Endometrial microvascular endothelial cells (primary cell): Measurements from ENCODE around the gene B3GAT1. TPM values are rescaled to one million over a fixed set of nuclear protein-coding genes. Genes with fewer than 3 reads are reported as not detected.
"Not testable (repeated sequence)": the region's sequence is repeated elsewhere in the genome, so short reads cannot be mapped to it uniquely, and the experiment has no call there.

ENCODE experiments used
- in situ Hi-C: cut with HindIII; loops from 2 replicates; pipeline ENCODE4 v1.10.0; 2017; ENCODE audit warnings: low sequenced_read_pairs, low pct_unique_long_range_greater_than_20kb; ENCODE audit errors: inconsistent ontology term
- total RNA-seq: library from RNA; depleted of rRNA; stranded (reverse); fragments of >200 nt; gene quantifications from one replicate; pipeline ENCODE4 v1.2.3, GENCODE V29; 2015; ENCODE audit errors: inconsistent ontology term

B3GAT1 gene, protein sequence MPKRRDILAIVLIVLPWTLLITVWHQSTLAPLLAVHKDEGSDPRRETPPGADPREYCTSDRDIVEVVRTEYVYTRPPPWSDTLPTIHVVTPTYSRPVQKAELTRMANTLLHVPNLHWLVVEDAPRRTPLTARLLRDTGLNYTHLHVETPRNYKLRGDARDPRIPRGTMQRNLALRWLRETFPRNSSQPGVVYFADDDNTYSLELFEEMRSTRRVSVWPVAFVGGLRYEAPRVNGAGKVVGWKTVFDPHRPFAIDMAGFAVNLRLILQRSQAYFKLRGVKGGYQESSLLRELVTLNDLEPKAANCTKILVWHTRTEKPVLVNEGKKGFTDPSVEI
- not detected for total RNA-seq

DNA sequence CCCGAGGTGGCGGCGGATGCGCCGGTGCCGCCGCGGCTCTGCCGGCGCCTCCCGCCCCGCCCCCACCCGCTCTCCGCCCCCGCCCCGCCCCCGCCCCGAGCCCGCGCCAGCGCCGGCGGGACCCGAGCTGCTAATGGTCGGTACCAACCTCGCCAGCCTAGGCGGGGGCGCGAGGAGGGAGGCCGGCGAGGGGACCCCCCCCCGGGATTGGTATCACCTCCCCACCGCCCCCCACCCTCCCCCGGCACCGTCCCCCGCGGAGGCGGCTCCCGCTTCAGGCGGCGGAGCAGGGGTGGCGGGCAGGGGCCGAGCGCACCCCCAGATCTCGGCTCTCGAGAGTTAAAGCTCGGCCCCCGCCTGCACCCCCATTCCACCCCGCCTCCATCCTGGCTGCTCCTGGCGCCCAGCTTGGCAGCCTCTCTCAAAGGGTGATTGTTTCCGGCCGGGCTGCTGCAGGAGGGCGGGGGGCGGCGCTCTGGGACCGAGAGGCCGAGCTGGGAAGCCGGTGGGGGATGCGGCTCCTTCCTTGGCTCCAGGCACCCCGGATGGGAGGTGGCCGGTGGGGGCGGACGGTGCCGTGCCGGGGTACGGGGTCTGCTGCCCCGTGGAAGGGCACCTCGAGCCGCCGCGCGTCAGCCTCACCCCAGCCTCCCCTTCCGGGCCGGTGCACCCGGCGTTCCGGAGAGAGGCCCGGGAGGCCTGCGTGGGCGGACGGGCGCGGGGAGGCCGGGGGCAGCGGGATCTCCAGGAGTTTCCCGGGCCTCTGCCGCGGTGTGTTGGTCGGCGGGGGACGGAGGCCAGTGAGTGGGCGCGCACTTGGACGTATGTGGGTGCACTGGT, at the start of gene B3GAT1:
Gene B3GAT1 (minus strand): TSS at position 40 of the 840 bp plus-strand sequence. CDS start 24,583 bp downstream, outside the sequence.
- in situ Hi-C loops: no loop called here

DNA sequence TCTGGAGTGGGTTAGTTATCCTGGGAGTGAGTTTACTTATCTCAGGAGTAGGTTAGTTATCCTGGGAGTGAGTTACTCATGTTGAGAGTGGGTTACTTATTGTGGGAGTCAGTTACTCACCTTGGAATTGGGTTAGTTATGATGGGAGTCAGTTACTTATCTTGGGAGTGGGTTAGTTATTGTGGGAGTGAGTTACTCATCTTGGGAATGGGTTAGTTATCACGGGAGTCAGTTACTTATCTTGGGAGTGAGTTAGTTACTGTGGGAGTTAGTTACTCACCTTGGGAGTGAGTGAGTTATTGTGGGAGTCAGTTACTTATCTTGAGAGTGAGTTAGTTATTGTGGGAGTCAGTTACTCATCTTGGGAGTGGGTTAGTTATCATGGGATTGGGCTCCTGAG, 49.6 kb upstream of the B3GAT1 start:
- in situ Hi-C loops: no loop called here

DNA sequence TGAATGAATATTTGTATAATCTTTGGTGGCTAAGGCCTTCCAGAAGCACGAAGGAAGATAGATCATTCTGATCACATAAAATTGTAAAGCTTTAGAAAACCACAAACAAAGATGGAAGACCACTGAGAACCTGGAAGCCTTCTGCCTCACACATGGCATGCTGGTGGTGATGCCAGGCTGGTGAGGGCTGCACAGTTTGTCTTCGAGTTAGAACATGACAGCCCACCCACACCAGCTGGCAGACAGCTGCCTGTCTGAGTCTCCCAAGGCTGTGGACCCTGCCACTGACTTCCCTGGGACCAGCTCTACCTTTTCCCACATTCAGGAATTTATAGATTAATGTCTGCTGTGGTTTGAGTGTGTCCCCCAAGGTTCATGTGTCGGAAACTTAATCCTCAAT, 48.8 kb upstream of the B3GAT1 start:
- in situ Hi-C loops: no loop called here

DNA sequence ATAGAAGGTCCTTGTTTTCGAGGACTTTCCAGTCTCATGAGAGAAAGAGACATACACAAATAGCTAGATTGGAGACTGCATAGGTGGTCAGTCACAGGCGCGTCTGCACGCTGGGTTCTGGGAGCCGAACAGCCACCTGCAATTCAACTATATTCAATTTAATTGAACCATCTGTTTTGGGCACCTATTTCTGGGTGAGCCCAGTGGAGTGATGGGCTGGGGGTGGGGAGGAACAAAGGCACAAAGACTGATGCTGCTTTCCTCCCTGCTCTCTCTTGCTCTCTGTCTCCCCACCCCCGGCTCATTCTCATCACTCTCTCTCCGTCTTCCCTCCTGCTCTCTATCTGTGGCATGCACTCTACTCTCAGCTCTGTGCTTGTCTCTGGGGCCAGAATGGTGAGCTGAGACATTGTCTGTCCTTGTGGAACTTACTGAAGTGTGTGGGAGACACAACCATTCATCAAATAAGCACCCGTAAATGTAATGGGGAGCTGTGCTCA, 48.1 kb upstream of the B3GAT1 start:
- in situ Hi-C loops: no loop called here

DNA sequence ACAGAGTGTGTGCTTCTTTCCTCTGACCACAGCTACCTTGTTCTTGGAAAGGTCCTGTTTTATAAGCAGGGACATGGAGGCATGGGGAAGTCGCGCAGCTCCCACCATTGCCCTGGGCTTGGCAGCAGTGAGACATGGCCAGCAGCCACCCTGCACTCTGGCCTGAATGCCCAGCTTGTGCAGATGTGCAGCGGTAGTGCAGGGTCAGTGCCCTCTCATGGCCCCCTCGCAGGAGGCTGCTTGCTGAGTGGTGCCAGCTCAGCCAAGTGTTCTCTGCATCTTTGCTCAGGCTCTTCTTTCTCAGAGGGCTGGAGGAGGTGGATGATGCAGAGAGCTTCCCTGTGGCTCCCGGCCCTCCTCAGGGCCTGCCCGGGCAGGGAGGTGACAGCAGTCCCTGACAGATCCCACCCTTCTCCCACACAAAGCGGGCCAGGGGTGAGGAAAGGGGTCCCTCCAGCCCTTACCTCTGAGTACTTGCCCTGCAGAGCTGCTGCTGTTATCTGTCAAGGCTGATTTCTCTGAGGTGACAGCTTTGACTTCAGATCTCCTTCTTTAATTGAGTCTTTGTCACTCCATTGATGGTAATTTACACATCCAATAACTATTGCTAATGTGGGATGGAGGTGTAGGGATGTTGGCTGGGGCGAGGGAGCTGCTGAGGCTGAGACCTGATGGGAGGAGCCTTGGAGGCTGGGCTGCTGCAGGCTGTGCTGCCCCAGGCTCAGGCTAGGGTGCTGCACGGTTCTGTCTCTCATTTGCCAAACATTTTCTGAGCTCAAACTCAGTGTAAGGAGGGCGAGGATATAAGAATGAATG, 47.4 kb upstream of the B3GAT1 start:
- in situ Hi-C loops: no loop called here

DNA sequence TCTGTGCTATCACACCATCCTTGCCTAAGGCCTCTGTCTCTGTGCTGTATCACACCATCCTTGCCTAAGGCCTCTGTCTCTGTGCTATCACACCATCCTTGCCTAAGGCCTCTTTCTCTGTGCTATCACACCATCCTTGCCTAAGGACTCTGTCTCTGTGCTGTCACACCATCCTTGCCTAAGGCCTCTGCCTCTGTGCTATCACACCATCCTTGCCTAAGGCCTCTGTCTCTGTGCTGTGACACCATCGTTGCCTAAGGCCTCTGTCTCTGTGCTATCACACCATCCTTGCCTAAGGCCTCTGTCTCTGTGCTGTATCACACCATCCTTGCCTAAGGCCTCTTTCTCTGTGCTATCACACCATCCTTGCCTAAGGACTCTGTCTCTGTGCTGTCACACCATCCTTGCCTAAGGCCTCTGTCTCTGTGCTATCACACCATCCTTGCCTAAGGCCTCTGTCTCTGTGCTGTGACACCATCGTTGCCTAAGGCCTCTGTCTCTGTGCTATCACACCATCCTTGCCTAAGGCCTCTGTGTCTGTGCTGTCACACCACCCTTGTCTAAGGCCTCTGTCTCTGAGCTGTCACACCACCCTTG, 45.5 kb upstream of the B3GAT1 start:
- in situ Hi-C loops: not testable (repeated sequence)

DNA sequence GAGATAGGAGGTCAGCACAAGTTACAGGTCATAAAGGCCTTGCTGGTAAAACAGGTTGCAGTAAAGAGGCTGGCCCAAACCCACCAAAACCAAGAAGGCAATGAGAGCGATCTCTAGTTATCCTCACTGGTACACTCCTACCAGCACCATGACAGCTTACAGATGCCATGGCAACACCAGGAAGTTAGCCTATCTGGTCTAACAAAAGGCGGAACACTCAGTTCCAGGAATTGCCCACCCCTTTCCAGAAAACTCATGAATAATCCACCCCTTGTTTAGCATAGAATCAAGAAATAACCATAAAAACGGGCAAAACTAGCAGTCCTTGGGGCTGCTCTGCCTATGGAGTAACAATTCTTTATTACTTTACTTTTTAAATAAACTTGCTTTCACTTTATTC, 43.5 kb upstream of the B3GAT1 start:
- in situ Hi-C loops: no loop called here

DNA sequence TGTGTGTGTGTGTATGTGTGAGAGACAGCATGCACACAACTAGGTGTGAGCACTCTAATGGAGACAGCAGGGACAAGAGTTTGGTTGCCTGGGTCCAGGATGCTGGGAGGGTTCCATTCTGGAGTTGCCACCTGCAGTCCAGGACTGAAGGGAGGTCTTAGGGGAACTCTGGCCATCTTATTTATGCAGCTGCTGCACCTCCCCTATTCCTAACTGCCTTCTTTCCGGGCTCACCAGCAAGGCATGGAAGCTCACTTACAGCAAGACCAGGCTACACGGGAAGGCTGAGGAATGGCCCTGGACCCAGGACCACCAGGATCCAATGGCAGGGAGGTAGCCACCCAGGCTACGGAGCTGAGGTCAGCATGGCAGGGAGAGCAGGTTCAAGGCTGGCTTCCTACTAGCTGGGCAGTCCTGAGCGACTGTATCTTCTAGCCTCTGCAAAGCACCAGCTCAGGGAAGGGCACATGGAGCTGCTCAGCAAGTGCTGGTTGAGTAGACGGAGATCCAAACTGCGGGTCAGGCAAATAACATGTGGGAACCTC, 42.2 kb upstream of the B3GAT1 start:
- in situ Hi-C loops: no loop called here

DNA sequence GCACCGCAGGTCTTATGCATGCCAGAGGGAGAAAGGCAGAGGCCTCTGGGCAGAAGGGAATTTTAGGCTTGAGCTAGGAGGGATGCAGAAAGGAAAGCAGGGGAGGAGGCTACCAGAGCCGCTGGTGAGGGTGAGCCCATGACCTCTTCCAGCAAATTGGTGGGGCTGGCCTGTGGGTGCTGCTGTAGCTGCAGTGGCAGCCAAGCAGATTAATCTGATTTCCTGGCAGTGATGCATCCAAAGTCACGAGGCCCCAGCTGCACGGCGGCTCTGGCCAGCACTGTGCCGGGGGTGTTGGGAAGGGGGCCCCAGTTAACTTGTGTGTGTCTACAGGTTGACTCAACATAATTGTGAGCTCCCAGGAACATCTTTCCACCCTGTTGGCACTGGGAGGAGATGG, 41.4 kb upstream of the B3GAT1 start:
- in situ Hi-C loops: no loop called here

DNA sequence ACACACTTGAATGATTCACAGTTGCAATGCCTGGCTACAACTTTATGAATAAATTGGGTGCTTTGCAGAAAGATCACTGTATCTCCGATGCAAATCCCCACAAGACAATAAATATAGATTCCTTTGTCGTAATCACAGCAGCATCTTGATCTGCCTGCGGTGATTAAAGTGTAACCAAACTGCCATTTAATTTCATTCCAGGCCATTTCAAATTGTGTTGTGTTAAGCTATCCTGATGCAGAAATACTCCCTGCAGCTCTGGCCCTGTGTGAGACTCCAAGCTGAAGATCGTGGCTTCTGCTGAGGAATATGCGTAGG, 40.8 kb upstream of the B3GAT1 start:
- in situ Hi-C loops: no loop called here

DNA sequence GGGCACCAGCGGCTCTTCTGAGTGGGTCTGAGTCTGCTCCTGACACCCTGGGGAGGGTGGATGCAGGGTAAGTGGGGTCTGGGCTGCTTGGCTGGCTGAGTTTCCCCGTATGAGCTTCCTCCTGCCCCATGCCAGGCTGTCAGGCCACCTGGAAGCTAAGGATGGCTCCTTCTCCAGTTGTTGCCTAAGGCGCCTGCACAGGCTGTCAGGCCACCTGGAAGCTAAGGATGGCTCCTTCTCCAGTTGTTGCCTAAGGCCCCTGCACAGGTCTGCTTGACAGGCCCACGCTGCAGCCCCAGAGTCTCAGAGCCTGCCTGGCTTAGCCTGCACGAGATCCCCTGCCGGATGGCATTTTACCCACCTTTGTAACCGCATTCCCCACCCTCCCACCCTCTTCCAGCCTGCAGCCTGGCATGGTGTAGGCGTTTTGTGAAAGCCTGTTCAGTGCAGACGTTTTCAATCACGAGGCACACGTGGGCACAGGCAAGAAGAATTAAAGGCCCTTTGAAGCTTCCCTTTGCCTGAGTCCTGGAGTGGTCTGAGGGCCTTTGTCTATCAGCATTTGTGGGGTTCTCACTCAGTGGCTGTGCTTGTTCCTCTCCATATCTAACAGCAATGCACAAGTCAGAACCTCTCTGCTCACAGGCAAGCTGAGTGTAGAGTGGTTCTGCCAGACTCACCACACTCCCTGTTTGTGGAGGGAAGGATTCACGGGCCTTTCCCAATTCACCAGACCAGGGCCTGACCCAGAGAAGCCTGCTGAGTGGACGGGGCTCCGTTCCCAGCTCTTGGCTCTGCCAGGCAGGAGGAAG, 40.2 kb upstream of the B3GAT1 start:
- in situ Hi-C loops: no loop called here

DNA sequence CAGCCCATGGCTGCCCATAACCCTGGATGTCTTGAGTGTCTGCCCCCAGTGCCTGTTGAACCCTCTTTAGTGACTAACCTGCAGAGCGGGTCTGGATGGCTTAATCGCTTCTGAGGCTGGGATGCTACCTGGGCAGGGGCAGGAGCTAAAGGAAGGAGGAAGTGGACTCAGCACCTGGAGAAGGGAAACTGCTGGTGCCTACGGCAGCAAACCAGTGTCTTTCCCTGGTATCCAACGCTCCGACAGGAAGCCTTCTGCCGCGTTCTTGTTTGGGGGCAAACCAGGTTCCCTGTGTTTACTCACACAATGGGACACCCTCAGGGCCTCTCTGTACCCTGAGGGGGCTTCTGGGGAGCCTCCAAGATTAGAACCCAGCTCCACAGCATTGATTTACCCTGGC, 38.1 kb upstream of the B3GAT1 start:
- in situ Hi-C loops: no loop called here

DNA sequence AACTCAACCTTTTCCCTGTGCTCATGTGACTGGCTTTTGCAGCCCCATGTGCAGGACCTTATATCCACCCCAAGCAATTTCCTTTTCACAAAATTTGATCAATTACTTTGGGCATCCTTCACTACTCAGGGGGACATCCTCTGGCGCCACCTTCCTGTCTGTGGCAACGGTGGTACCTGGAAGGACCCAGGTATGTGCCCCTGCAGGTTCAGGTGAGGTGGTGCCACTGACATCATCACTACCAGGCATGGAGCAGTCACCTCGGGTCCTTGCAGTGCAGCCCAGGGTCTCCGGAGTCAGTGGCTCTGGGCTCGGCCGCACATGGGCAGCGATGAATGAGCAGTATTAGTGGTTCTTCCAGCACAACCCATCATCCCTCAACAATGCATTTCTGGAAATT, 37.7 kb upstream of the B3GAT1 start:
- in situ Hi-C loops: no loop called here

DNA sequence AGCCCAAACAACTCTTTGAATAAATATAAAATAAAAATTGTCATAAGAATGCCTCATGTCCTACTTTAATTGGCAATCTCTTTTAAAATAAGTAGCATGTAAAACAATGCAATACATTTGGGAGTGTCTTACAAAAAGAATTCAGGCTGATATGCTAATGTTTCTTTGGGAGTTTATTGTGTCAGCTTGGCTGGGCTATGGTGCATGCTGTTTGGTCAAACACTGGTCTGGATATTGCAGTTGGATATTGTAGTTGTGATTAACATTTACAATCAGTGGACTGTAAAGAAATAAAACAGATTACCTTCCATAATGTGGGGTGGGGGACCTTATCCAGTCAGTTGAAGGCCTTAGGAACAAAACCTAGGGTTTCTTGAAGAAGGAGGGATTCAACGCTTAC, 37.0 kb upstream of the B3GAT1 start:
- in situ Hi-C loops: no loop called here

DNA sequence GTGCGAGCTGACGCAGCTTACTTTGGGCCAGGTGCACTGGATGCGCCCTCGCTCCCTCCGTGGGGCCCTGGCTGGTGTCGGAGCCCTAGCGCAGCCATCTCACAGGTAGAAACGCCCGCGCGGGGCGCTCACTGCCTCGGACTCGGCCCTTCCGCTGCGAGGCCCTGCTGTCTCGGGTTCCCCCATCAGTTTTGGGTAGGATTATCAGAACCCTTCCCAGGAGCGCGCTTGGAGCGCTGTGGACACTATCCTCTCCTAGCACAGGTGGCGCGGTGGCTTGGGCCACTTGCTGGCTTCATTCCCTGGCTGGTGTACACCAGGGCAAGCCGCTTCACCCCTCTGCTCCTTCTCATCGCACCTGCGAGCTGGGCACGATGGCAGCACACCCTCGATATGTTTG, 35.7 kb upstream of the B3GAT1 start:
- in situ Hi-C loops: no loop called here

DNA sequence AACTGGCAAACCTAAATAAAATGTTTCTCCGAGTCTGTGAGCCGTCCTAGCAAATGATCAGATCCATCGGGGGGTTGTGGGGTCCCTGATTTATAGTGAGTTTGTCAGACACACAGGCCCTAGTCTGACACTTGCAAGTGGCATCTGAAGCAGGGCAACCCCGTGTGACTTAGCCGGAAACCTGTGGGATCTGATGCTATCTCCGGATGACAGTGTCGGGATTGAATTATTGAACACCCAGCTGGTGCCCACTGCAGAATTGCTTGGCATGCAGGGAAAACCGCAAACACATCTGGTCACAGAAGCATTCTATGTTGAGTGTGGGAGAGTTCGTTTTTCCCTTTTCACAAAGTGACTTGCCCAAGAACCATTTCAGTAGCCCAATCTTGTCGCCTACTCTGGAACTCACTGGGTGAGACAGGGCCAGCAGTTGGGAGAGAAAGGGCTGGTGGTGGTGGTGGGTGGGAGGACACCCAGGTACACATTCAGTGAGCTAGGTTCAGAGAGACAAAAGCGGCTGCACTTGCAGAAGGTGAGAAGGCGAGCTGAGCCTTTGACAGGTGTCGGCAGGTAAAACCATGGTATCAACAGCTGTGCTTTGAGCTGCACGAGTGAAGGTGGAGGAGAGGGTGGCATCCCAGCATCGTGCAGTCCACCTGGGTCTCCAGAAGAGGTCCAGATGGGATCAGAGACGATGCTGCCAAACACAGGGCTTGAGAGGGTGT, 33.7 kb upstream of the B3GAT1 start:
- in situ Hi-C loops: no loop called here
